GM12878 (cell line): ENCODE results near the gene OR51M1. TPM values are rescaled to one million over a fixed set of nuclear protein-coding genes. Genes with fewer than 3 reads are reported as not detected.

Source experiments
- ATAC-seq: fragments of 200-7000 bp; cut with Tn5 transposase; 3 replicates; pipeline ENCODE4 v1.9.1; 2020; ENCODE audit warnings: mild to moderate bottlenecking, moderate library complexity
- BruUV-seq: library from RNA; stranded (reverse); fragments of 400-500 nt; replicated peaks from 2 replicates; lab custom pipeline; 2021; lab: Mats Ljungman, UMichigan
- CTCF ChIA-PET: fragments of 300-600 bp; sonication (Branson Sonifier 250); formaldehyde crosslinking; extraction: SDS; loops from one replicate; lab custom pipeline; 2021; ENCODE audit warnings: inconsistent platforms; lab: Yijun Ruan, JAX
- POLR2A ChIA-PET: fragments of 350-600 bp; formaldehyde crosslinking; extraction: SDS; loops from one replicate; lab custom pipeline; 2021; ENCODE audit warnings: inconsistent platforms; lab: Charles Lee
- RAD21 ChIA-PET: fragments of 300-600 bp; sonication (Branson Sonifier 250); formaldehyde crosslinking; loops from one replicate; lab custom pipeline; 2023; ENCODE audit warnings: antibody characterized with exemption; ENCODE audit not compliant: unreplicated experiment; lab: Charles Lee
- SMC1A ChIA-PET: fragments of 300-600 bp; sonication (Branson Sonifier 250); formaldehyde crosslinking; loops from one replicate; lab custom pipeline; 2023; ENCODE audit not compliant: unreplicated experiment, uncharacterized antibody; lab: Charles Lee
- DNase-seq: peaks from one replicate; pipeline ENCODE4 v3.0.0-alpha.2; 2011; ENCODE audit warnings: low read depth, low spot score
- FAIRE-seq: peaks from 3 replicates; lab custom pipeline; 2011; peaks lifted over from hg19 to GRCh38; lab: Jason Lieb, UNC
- H2AFZ ChIP-seq: 2 replicates; pipeline ENCODE4 v1.6.0; 2011; ENCODE audit warnings: low read depth, low read length, control low read depth; ENCODE audit not compliant: control insufficient read depth
- H3K27ac ChIP-seq: 2 replicates; pipeline ENCODE4 v1.5.1; 2011; ENCODE audit warnings: control low read depth; ENCODE audit not compliant: control insufficient read depth, insufficient read depth
- H3K27me3 ChIP-seq, 2 experiments: replicated peaks in 1 of 2; 2 replicates each; pipeline versions ENCODE4 v1.6.0 to v1.6.1; 2011; ENCODE audit warnings: low read length in 1 of 2; ENCODE audit not compliant: control insufficient read depth in 2 of 2, insufficient read depth in 2 of 2
- H3K36me3 ChIP-seq, 2 experiments: 2 replicates each; pipeline ENCODE4 v1.5.1; 2011; ENCODE audit warnings: low read length in 1 of 2; ENCODE audit not compliant: control insufficient read depth in 2 of 2, insufficient read depth in 2 of 2
- H3K4me1 ChIP-seq: 2 replicates; pipeline ENCODE4 v1.6.1; 2011; ENCODE audit warnings: mild to moderate bottlenecking, low read length, moderate library complexity, mixed read lengths; ENCODE audit not compliant: control insufficient read depth, insufficient read depth
- H3K4me2 ChIP-seq: 2 replicates; pipeline ENCODE4 v1.6.0; 2011; ENCODE audit warnings: control low read depth; ENCODE audit not compliant: control insufficient read depth, insufficient read depth
- H3K4me3 ChIP-seq: fragments of 200-600 bp; sonication (generic); 2 replicates; pipeline ENCODE4 v1.5.1; 2016
- H3K79me2 ChIP-seq: 2 replicates; pipeline ENCODE4 v1.6.0; 2011; ENCODE audit warnings: low read length; ENCODE audit not compliant: control insufficient read depth, insufficient read depth
- H3K9ac ChIP-seq: 2 replicates; pipeline ENCODE4 v1.8.0; 2011; ENCODE audit warnings: low read length, control low read depth, mixed read lengths; ENCODE audit not compliant: control insufficient read depth, insufficient read depth
- H3K9me3 ChIP-seq: replicated peaks from 3 replicates; pipeline ENCODE4 v1.5.1; 2011; ENCODE audit warnings: mild to moderate bottlenecking, low read length; ENCODE audit not compliant: control insufficient read depth, insufficient read depth
- H4K20me1 ChIP-seq: 2 replicates; pipeline ENCODE4 v1.6.0; 2011; ENCODE audit not compliant: control insufficient read depth, insufficient read depth
- ASH2L ChIP-seq: fragments of 300-600, 200-600 bp; sonication (generic); IDR thresholded peaks from 2 replicates; pipeline ENCODE4 v1.6.1; 2017; ENCODE audit warnings: low read depth, mild to moderate bottlenecking, borderline replicate concordance
- CHD1 ChIP-seq: IDR thresholded peaks from 2 replicates; pipeline ENCODE4 v1.6.1; 2012; ENCODE audit warnings: low read depth, low read length, improper control_type of control experiment
- SMARCA5 ChIP-seq: fragments of 450-650 bp; IDR thresholded peaks from 2 replicates; pipeline ENCODE4 v1.6.1; 2017; ENCODE audit warnings: mild to moderate bottlenecking
- YY1 ChIP-seq: IDR thresholded peaks from 2 replicates; pipeline ENCODE4 v1.6.1; 2011; ENCODE audit warnings: low read depth, mild to moderate bottlenecking, low read length
- ZSCAN29 ChIP-seq: fragments of 450-650 bp; IDR thresholded peaks from 2 replicates; pipeline ENCODE4 v1.6.1; 2017; ENCODE audit warnings: mild to moderate bottlenecking, moderate library complexity
- WGBS: methylation state at CpG from one replicate; pipeline ENCODE4 v1.1.6; 2016; ENCODE audit warnings: low lambda C conversion rate; ENCODE audit not compliant: insufficient replicate concordance, insufficient coverage; ENCODE audit errors: missing lambda C conversion rate; 5-methylcytosine and 5-hydroxymethylcytosine counted together
- in situ Hi-C: fragments of 300-500 bp; cut with MboI; formaldehyde crosslinking; loops from 9 replicates; pipeline ENCODE4 v1.14.3; 2018; ENCODE audit warnings: mixed read lengths
- intact Hi-C: fragments of 100-400 bp; cut with micrococcal nuclease; formaldehyde crosslinking; loops from one replicate; pipeline ENCODE4 v1.14.2; 2022; ENCODE audit not compliant: unreplicated experiment
- polyA plus RNA-seq, 11 experiments: library from polyadenylated mRNA; depleted of rRNA in 4 of 11; unstranded in 6 of 11; stranded (reverse) in 5 of 11; fragments of >200 nt; fragmentation: Nextera tagmentation in 4 of 11; fragmentation: Illumina TruSeq in 1 of 11; extraction: Ambion mirVana in 4 of 11; extraction: Trizol in 1 of 11; gene quantifications; 1 replicate in 1 of 11; 2 replicates in 10 of 11; pipeline versions ENCODE4 v1.2.1 to v1.2.3, GENCODE V29; 2011 to 2016; ENCODE audit warnings: inconsistent platforms in 2 of 11, missing spikeins in 2 of 11, low read depth in 1 of 11
- total RNA-seq, 4 experiments: library from RNA; depleted of rRNA in 3 of 4; stranded (reverse); fragments of >200 nt in 3 of 4; fragmentation: Illumina TruSeq in 1 of 4; extraction: Trizol in 1 of 4; gene quantifications; 2 replicates each; pipeline versions ENCODE4 v1.2.1 to v1.2.3, GENCODE V29; 2013 to 2021
- TF ChIP-seq, protein P1 (sequence below): fragments of 450-650 bp; conservative IDR thresholded peaks from 2 replicates; pipeline ENCODE4 v1.6.1; 2017; ENCODE audit warnings: mild to moderate bottlenecking, moderate library complexity
- TF ChIP-seq, protein P2 (sequence below): IDR thresholded peaks from 2 replicates; pipeline ENCODE4 v1.6.1; 2012; ENCODE audit warnings: mild to moderate bottlenecking, low read depth, low read length
- TF ChIP-seq, protein P3 (sequence below): fragments of 450-650 bp; IDR thresholded peaks from 2 replicates; pipeline ENCODE4 v1.6.1; 2016; ENCODE audit warnings: mild to moderate bottlenecking, moderate library complexity, borderline replicate concordance

OR51M1 gene
- total and polyA plus RNA-seq, 10 of the 15 experiments (the other 5 are each of a cell fraction or from before 2014, with no cell fraction given), result 0.06 TPM; not detected in 9

GRCh38 chr11:5362017-5362625, 21.5 kb upstream of the OR51M1 start (continued):
- no peak for TF ChIP-seq ZSCAN29
- no peak for TF ChIP-seq YY1
- no peak for TF ChIP-seq SMARCA5
- TF ChIP-seq, protein P1, sequence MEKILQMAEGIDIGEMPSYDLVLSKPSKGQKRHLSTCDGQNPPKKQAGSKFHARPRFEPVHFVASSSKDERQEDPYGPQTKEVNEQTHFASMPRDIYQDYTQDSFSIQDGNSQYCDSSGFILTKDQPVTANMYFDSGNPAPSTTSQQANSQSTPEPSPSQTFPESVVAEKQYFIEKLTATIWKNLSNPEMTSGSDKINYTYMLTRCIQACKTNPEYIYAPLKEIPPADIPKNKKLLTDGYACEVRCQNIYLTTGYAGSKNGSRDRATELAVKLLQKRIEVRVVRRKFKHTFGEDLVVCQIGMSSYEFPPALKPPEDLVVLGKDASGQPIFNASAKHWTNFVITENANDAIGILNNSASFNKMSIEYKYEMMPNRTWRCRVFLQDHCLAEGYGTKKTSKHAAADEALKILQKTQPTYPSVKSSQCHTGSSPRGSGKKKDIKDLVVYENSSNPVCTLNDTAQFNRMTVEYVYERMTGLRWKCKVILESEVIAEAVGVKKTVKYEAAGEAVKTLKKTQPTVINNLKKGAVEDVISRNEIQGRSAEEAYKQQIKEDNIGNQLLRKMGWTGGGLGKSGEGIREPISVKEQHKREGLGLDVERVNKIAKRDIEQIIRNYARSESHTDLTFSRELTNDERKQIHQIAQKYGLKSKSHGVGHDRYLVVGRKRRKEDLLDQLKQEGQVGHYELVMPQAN, result no peak
- TF ChIP-seq, protein P2, sequence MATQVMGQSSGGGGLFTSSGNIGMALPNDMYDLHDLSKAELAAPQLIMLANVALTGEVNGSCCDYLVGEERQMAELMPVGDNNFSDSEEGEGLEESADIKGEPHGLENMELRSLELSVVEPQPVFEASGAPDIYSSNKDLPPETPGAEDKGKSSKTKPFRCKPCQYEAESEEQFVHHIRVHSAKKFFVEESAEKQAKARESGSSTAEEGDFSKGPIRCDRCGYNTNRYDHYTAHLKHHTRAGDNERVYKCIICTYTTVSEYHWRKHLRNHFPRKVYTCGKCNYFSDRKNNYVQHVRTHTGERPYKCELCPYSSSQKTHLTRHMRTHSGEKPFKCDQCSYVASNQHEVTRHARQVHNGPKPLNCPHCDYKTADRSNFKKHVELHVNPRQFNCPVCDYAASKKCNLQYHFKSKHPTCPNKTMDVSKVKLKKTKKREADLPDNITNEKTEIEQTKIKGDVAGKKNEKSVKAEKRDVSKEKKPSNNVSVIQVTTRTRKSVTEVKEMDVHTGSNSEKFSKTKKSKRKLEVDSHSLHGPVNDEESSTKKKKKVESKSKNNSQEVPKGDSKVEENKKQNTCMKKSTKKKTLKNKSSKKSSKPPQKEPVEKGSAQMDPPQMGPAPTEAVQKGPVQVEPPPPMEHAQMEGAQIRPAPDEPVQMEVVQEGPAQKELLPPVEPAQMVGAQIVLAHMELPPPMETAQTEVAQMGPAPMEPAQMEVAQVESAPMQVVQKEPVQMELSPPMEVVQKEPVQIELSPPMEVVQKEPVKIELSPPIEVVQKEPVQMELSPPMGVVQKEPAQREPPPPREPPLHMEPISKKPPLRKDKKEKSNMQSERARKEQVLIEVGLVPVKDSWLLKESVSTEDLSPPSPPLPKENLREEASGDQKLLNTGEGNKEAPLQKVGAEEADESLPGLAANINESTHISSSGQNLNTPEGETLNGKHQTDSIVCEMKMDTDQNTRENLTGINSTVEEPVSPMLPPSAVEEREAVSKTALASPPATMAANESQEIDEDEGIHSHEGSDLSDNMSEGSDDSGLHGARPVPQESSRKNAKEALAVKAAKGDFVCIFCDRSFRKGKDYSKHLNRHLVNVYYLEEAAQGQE, result no peak

DNA sequence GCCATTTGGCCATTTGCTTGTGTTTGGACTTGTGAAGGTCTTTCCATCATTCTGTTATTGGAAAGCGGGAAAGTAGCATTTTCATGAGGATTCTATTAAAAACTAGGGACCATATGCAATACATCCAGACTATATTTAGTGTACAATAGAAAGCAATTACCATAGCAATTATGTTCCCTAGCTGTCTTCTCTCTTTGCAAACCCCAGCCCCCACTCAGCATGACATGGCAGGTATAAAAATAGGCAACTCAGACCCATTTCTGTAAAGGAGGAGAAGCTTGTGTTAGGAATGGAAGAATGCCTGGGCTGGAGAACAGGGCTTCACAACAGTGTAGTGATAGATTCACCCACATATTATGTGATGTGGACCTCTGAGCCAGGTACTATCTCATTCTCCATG, 19.9 kb upstream of the OR51M1 start:
- ChIA-PET CTCF (interaction anchor here (1.1 kb wide), 1 partner anchor 20 kb away, joined by 3 read pairs; no protein-coding TSS in a partner anchor), RAD21 (interaction anchor here (1.0 kb wide), 1 partner anchor 719 kb away, joined by 3 read pairs; no protein-coding TSS in a partner anchor), SMC1A (no interaction called here), POLR2A (no interaction called here)
- 4% methylated on average over 1 of the region's 1 CpG for WGBS
- Histone ChIP-seq H4K20me1 (no peaks in the 10 kb centered on the region), H2AFZ (no peak overlapping the region), H3K4me3 (no peak overlapping the region), H3K4me1 (no peaks in the 10 kb centered on the region), H3K9ac (no peak overlapping the region), H3K4me2 (no peak overlapping the region), H3K27ac (no peak overlapping the region), H3K36me3 (no peaks in the 10 kb centered on the region), H3K27me3 (no peaks in the 10 kb centered on the region), H3K9me3 (no peaks in the 10 kb centered on the region), H3K79me2 (no peaks in the 10 kb centered on the region)
- in situ Hi-C loops, result no loop called here
- FAIRE-seq (no peak), DNase-seq (no peak), ATAC-seq (no peak)
- no peak for TF ChIP-seq ASH2L
- no peak for TF ChIP-seq ZSCAN29
- TF ChIP-seq, protein P3, sequence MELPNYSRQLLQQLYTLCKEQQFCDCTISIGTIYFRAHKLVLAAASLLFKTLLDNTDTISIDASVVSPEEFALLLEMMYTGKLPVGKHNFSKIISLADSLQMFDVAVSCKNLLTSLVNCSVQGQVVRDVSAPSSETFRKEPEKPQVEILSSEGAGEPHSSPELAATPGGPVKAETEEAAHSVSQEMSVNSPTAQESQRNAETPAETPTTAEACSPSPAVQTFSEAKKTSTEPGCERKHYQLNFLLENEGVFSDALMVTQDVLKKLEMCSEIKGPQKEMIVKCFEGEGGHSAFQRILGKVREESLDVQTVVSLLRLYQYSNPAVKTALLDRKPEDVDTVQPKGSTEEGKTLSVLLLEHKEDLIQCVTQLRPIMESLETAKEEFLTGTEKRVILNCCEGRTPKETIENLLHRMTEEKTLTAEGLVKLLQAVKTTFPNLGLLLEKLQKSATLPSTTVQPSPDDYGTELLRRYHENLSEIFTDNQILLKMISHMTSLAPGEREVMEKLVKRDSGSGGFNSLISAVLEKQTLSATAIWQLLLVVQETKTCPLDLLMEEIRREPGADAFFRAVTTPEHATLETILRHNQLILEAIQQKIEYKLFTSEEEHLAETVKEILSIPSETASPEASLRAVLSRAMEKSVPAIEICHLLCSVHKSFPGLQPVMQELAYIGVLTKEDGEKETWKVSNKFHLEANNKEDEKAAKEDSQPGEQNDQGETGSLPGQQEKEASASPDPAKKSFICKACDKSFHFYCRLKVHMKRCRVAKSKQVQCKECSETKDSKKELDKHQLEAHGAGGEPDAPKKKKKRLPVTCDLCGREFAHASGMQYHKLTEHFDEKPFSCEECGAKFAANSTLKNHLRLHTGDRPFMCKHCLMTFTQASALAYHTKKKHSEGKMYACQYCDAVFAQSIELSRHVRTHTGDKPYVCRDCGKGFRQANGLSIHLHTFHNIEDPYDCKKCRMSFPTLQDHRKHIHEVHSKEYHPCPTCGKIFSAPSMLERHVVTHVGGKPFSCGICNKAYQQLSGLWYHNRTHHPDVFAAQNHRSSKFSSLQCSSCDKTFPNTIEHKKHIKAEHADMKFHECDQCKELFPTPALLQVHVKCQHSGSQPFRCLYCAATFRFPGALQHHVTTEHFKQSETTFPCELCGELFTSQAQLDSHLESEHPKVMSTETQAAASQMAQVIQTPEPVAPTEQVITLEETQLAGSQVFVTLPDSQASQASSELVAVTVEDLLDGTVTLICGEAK, result no peak
- no peak for TF ChIP-seq SMARCA5
- no peak for TF ChIP-seq CHD1
- no TSS peak for BruUV-seq
- intact Hi-C loops, result no loop called here
